Activated CD8-positive, alpha-beta T cell treated with anti-CD3 and anti-CD28 coated beads, Interleukin-2, amount 10 ng/mL, durations not matched to agents 7 days and 5 days (primary cell): ENCODE data around the gene GRK5. TPM values are rescaled to one million over a fixed set of nuclear protein-coding genes. Genes with fewer than 3 reads are reported as not detected.

Experiments
- ATAC-seq: fragments of 150-1000 bp; cut with Tn5 transposase; one replicate; pipeline ENCODE4 v1.10.0; 2021; ENCODE audit warnings: moderate library complexity
- CTCF ChIA-PET: fragments of 350-600 bp; sonication (Branson Sonifier 250); formaldehyde crosslinking; loops from one replicate; lab custom pipeline; 2021; ENCODE audit warnings: antibody characterized with exemption; lab: Charles Lee
- POLR2A ChIA-PET: fragments of 350-600 bp; sonication (Branson Sonifier 250); formaldehyde crosslinking; loops from one replicate; lab custom pipeline; 2021; ENCODE audit warnings: antibody characterized with exemption; lab: Charles Lee
- DNase-seq: peaks from one replicate; pipeline ENCODE4 v3.0.0-alpha.2; 2020
- H3K27ac Mint-ChIP-seq: one replicate; pipeline ENCODE4 v1.8.0; 2021; ENCODE audit warnings: mild to moderate bottlenecking, mixed read lengths
- H3K27me3 Mint-ChIP-seq: one replicate; pipeline ENCODE4 v1.8.0; 2021; ENCODE audit warnings: low read depth, mixed read lengths
- H3K36me3 Mint-ChIP-seq: one replicate; pipeline ENCODE4 v1.8.0; 2021; ENCODE audit warnings: low read depth, mixed read lengths
- H3K4me1 Mint-ChIP-seq: one replicate; pipeline ENCODE4 v1.8.0; 2021; ENCODE audit warnings: low read depth, mixed read lengths
- H3K4me3 Mint-ChIP-seq: one replicate; pipeline ENCODE4 v1.8.0; 2021; ENCODE audit warnings: mild to moderate bottlenecking, mixed read lengths
- H3K9me3 Mint-ChIP-seq: one replicate; pipeline ENCODE4 v1.8.0; 2022; ENCODE audit warnings: mixed read lengths; ENCODE audit not compliant: insufficient read depth
- total RNA-seq, 2 experiments: library from RNA; stranded (reverse); gene quantifications; one replicate each; pipeline ENCODE4 v1.2.3, GENCODE V29; 2021

Gene GRK5
- total RNA-seq, 2 experiments from 2014 or later, result 16.9 to 17.6 TPM

DNA sequence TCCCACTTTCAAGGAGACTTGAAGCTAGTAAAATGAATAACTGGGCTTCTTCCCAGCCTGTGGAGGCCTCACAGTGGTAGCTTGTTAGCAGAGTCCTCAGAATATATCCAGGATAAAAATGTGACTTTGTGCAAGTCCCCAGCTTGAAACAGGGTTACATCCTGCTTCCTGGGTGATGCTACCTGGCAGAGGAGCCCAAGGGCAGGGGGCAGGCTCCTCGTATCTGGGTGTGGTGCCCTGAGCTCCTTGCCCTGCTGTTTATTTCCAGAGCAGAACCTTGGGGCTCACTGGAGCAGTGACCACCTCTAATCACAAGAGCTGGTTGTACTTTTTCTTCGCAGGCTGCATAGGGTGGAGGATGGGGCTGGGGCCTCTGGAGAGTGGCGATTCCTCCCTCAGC, 94.8 kb downstream of the GRK5 start:
- peaks cover 86% of the 10 kb centered on the region for H3K4me1 Mint-ChIP-seq
- peaks cover 7% of the 10 kb centered on the region for H3K9me3 Mint-ChIP-seq
- no peak for DNase-seq
- peak overlapping the region; percentile 96 for H3K27ac Mint-ChIP-seq
- ChIA-PET POLR2A (interaction anchor here (0.7 to 2.1 kb wide), 7 partner anchors 13 to 95 kb away, joined by 3 to 17 read pairs (median 3); partner anchors contain the start of gene GRK5), CTCF (interaction anchor here (0.7 to 2.7 kb wide), 9 partner anchors 13 to 187 kb away, joined by 3 to 21 read pairs (median 5); partner anchors contain the start of gene GRK5)
- no peaks in the 10 kb centered on the region for H3K27me3 Mint-ChIP-seq
- ATAC-seq, result no peak
- peak overlapping the region; percentile 67 for H3K4me3 Mint-ChIP-seq
- H3K36me3 Mint-ChIP-seq, result peaks cover 9% of the 10 kb centered on the region

DNA sequence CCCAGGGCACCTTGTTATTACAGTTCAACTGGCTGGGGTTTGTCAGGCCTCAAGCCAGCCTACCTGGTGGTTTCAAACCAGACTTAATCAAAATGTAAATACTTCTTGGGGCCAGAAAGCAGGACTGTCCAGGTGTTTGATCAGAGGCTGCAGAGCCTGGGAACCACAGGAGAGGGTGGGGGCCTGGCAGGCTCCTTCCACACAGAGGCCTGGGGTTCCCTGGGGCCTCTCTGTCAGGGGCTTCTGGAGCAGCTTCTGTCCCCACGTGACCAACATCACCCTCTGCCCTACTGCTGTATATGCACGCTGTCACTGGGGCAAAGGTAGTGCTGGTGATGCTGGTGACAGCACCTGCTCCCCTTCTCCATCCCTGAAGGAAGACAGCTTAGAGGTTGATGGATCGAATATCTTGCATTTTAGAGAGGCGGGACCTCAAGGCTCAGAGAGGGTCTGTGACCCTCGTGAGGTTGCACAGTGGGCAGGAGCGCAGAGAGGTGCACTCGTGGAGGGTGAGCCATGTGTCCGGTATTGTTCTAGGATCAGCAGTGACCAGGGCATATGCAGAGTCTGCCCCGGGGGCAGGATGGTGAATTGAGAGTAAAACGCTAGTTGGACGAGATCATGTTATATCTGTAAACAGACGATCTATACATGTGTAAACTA, 95.4 kb downstream of the GRK5 start:
- H3K9me3 Mint-ChIP-seq, result peaks cover 3% of the 10 kb centered on the region
- POLR2A ChIA-PET, result interaction anchor here (0.8 to 2.1 kb wide), 4 partner anchors 19 to 96 kb away, joined by 3 to 17 read pairs (median 4); partner anchors contain the start of gene GRK5
- DNase-seq, result no peak
- H3K27ac Mint-ChIP-seq, result peak overlapping the region; percentile 96
- CTCF ChIA-PET, result interaction anchor here (1.2 to 2.7 kb wide), 5 partner anchors 19 to 103 kb away, joined by 3 to 21 read pairs (median 8); partner anchors contain the start of gene GRK5
- peaks cover 91% of the 10 kb centered on the region for H3K4me1 Mint-ChIP-seq
- H3K4me3 Mint-ChIP-seq, result no peak overlapping the region
- H3K27me3 Mint-ChIP-seq, result no peaks in the 10 kb centered on the region
- peaks cover 5% of the 10 kb centered on the region for H3K36me3 Mint-ChIP-seq
- ATAC-seq, result no peak

DNA sequence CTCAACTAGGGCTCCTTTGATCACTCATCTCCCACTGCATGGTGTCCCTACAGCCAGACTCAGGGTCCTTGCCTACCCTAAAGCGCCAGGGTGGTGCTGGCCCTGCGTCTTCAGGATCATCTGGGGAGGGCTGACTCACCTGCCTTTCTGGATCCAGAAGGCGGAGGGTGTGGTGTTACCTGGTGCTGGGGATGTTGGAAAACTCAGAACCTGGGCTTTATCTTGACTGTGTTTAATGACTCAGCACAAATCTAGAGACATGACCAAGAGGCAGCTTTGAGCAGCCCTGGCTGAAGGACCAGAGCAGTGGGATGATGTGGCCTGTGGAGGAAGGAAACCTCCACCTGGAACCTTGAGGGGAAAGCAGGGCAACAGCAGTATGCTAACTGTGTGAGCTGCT, 96.5 kb downstream of the GRK5 start:
- Mint-ChIP-seq H3K27me3 (no peaks in the 10 kb centered on the region), H3K9me3 (no peaks in the 10 kb centered on the region), H3K27ac (no peak overlapping the region), H3K4me3 (no peak overlapping the region), H3K4me1 (peaks cover 85% of the 10 kb centered on the region), H3K36me3 (peaks cover 2% of the 10 kb centered on the region)
- ATAC-seq (no peak), DNase-seq (no peak)
- ChIA-PET POLR2A (interaction anchor here (1.5 to 5.8 kb wide), 2 partner anchors 35 to 96 kb away, joined by 3 to 35 read pairs; partner anchors contain the start of gene GRK5), CTCF (interaction anchor here (1.1 to 4.5 kb wide), 2 partner anchors 35 to 95 kb away, joined by 3 to 74 read pairs; partner anchors contain the start of gene GRK5)

DNA sequence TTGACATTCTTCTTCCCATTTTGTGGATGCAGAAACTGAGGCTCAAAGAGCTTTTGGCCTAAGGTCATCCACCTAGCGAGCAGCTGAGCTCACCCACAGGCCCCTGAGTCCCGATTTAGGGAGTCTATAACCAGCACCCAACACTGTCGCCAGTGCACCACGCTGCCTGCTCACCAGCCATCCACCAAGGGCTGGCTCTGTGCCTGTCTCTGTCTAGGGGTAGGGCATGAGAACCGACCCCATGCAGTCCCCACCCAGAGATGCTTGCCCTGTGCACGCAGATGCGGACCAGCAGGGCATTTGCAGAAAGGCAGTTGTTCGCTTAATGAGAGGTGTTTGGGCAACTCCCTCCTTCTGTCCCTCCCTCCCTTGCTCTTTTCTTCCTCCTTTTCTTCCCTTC, 97.2 kb downstream of the GRK5 start:
- peaks cover 82% of the 10 kb centered on the region for H3K4me1 Mint-ChIP-seq
- no peaks in the 10 kb centered on the region for H3K9me3 Mint-ChIP-seq
- ChIA-PET CTCF (interaction anchor here (1.0 to 4.5 kb wide), 4 partner anchors 15 to 141 kb away, joined by 3 to 74 read pairs (median 4); partner anchors contain the start of gene GRK5), POLR2A (interaction anchor here (1.5 to 5.8 kb wide), 2 partner anchors 36 to 97 kb away, joined by 3 to 35 read pairs; partner anchors contain the start of gene GRK5)
- H3K4me3 Mint-ChIP-seq, result no peak overlapping the region
- peaks cover 2% of the 10 kb centered on the region for H3K36me3 Mint-ChIP-seq
- peaks cover 4% of the 10 kb centered on the region for H3K27me3 Mint-ChIP-seq
- peak overlapping the region; percentile 100 for H3K27ac Mint-ChIP-seq
- DNase-seq (no peak), ATAC-seq (no peak)

DNA sequence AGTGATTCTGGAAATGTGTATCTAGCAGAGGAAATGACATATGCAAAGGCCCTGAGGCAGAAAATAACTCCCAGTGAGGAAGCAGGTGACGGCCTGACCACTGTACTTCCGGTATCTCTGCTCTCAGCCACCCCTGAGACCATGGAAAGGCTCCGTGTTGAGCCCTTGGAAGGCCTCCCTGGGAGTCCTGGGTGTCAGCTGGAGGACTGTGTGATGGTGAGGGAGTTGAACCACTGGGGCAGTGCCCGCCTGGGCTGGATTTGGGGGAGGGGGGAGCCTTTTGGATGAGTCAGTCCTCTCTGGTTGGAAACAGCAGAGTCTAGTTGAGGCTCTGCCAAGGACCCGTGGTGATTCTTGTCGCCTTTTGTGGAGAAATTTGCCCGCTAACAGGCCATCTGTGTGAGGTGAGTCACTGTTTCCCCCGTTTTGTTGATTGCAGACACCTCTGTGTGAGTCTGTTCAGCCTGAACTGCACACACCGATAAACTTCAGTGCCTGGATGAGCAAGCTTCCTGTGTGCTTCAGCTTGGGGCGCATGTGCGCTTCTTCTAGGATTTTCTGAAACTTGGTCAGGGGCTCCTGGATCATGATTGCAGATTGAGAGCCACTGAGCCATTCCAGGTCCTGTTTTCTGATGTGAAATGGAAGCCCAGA, 98.6 kb downstream of the GRK5 start:
- Mint-ChIP-seq H3K27me3 (peaks cover 15% of the 10 kb centered on the region), H3K4me1 (peaks cover 78% of the 10 kb centered on the region), H3K27ac (peak overlapping the region; percentile 100), H3K9me3 (no peaks in the 10 kb centered on the region), H3K4me3 (peak overlapping the region; percentile 80), H3K36me3 (peaks cover 7% of the 10 kb centered on the region)
- ChIA-PET POLR2A (interaction anchor here (0.6 to 5.8 kb wide), 13 partner anchors 9 to 236 kb away, joined by 3 to 35 read pairs (median 3); partner anchors contain the start of genes GRK5 and RGS10), CTCF (interaction anchor here (0.7 to 4.5 kb wide), 20 partner anchors 9 to 289 kb away, joined by 3 to 74 read pairs (median 4); partner anchors contain the start of gene GRK5)
- peak; percentile 91 for DNase-seq
- peak; percentile 86 for ATAC-seq

DNA sequence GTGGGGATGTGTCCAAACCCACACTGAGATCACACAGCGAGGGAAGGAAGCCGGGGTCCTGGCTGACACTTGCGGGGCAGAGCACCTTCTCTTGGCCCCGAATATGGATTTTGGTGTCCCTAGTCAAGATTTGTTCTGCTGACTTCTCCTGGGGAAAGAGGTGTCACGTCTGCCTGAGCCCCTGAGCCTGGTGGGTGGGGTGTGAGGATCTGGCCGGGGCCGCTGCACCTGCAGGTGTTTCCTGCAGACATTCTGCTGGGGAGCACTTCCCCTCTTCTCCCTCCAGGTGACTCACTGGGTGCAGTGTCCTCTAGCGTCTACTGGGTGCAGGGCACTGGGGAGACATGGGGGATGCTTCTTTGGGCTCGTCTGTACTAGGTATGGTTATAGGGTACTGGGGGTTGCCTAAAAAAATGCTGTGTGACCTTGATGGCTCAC, 99.2 kb downstream of the GRK5 start:
- DNase-seq, result peak; percentile 84
- Mint-ChIP-seq H3K36me3 (peaks cover 9% of the 10 kb centered on the region), H3K9me3 (no peaks in the 10 kb centered on the region), H3K4me3 (peak overlapping the region; percentile 80), H3K27ac (peak overlapping the region; percentile 100), H3K27me3 (peaks cover 19% of the 10 kb centered on the region), H3K4me1 (peaks cover 75% of the 10 kb centered on the region)
- ChIA-PET POLR2A (interaction anchor here (0.6 to 5.8 kb wide), 11 partner anchors 10 to 236 kb away, joined by 3 to 35 read pairs (median 3); partner anchors contain the start of genes GRK5 and RGS10), CTCF (interaction anchor here (0.6 to 4.5 kb wide), 20 partner anchors 9 to 181 kb away, joined by 3 to 74 read pairs (median 4); partner anchors contain the start of gene GRK5)
- ATAC-seq, result peak; percentile 80

DNA sequence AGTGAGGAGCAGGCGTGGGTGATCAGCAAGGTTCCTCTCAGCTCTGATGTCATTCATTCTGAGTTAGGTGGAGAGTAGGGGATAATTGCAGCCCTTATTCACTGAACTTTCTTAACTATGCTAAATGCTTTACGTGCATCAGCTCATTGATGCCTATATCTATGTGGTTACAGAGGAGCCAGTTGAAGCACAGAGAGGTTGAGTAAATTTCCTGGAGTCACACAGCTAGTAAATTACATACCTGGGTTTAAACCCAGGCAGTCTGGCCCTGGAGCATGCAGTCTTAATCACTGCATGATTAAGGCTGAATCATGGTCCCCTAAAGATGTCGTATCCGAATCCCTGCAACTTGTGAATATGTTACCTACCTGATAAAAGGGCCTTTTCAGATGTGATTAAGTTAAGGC, 99.6 kb downstream of the GRK5 start:
- Mint-ChIP-seq H3K4me1 (peaks cover 70% of the 10 kb centered on the region), H3K27ac (peak overlapping the region; percentile 100), H3K27me3 (peaks cover 19% of the 10 kb centered on the region), H3K4me3 (peak overlapping the region; percentile 80), H3K36me3 (peaks cover 9% of the 10 kb centered on the region), H3K9me3 (no peaks in the 10 kb centered on the region)
- ATAC-seq (no peak), DNase-seq (no peak)
- POLR2A ChIA-PET, result interaction anchor here (0.8 to 5.8 kb wide), 3 partner anchors 9 to 99 kb away, joined by 3 to 35 read pairs (median 6); partner anchors contain the start of gene GRK5
- CTCF ChIA-PET, result interaction anchor here (0.6 to 4.5 kb wide), 11 partner anchors 9 to 175 kb away, joined by 3 to 74 read pairs (median 8); partner anchors contain the start of gene GRK5

DNA sequence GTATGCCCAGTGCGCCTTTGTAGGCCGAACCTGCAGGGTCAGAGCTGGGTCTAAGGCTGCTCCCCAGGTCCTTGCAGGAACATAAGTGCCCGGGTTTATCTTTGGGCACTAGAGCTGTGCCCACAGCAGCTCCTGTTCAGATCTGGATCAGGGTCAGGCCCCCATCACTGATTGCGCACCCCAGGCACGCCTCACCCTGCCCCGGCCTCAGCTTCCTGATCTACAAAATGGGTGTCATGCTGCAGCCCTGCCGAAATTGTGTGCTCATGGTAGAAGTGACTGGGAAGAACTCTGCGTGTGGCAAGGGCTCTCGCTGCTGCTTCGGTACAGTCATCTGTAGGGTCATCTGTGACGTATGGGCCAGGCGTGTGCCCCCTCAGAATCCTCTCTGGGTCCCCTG, 100.7 kb downstream of the GRK5 start:
- Mint-ChIP-seq H3K4me3 (no peak overlapping the region), H3K36me3 (peaks cover 15% of the 10 kb centered on the region), H3K27ac (no peak overlapping the region), H3K9me3 (no peaks in the 10 kb centered on the region), H3K27me3 (peaks cover 27% of the 10 kb centered on the region), H3K4me1 (peaks cover 69% of the 10 kb centered on the region)
- ChIA-PET CTCF (interaction anchor here (1.4 to 2.2 kb wide), 2 partner anchors 98 to 108 kb away, joined by 3 to 7 read pairs; no protein-coding TSS in a partner anchor), POLR2A (interaction anchor here (5.8 kb wide), 1 partner anchor 100 kb away, joined by 35 read pairs; the partner anchor contains the start of gene GRK5)
- DNase-seq (no peak), ATAC-seq (no peak)

DNA sequence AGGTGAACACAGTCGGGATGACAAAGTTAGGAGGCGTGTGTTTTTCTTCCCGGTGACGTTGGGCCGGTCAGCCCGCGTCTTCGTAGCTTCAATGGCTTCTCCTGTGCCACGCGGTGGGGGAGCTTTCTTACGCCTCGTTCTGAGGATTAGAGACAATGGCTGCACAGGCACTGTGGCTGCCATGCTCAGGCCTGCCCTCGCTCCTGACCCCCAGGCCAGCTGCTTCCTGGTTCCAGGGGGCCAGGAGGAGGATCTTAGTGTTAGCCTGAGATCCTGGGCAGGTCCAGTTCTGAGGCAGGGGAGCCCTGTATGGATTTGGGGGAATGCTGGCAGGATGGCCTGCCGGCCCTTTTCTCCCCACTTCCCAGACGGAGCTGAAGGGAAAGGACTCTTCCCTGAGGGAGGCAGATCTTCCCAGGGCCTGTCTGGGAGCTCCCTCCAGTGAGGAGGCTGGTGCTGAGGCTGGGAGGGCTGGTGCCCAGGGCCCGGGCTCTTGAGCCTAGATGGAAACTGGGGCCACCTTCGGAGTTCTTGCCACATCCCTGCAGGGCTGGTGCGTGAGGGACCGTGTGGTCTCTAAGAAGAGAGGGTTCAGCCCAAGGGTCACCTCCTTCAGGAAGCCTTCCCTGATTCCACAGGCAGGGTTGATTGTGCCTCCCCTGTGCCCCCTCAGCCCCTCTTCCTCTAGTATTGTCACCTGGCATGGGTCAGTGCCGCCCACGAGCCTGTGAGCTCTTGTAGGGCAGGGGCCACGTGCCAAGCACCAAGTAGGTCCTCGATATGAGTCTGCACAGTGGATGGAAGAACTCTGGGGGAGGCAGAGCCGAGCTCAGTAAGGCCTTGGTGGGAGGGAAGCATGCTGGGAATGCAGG, 101.4 kb downstream of the GRK5 start:
- ATAC-seq (no peak), DNase-seq (no peak)
- Mint-ChIP-seq H3K4me1 (peaks cover 70% of the 10 kb centered on the region), H3K27me3 (peaks cover 27% of the 10 kb centered on the region), H3K4me3 (no peak overlapping the region), H3K9me3 (no peaks in the 10 kb centered on the region), H3K36me3 (peaks cover 15% of the 10 kb centered on the region), H3K27ac (no peak overlapping the region)
- ChIA-PET POLR2A (interaction anchor here (5.8 kb wide), 1 partner anchor 101 kb away, joined by 35 read pairs; the partner anchor contains the start of gene GRK5), CTCF (interaction anchor here (1.3 to 2.2 kb wide), 4 partner anchors 99 to 110 kb away, joined by 3 to 8 read pairs (median 6); partner anchors contain the start of gene GRK5)

DNA sequence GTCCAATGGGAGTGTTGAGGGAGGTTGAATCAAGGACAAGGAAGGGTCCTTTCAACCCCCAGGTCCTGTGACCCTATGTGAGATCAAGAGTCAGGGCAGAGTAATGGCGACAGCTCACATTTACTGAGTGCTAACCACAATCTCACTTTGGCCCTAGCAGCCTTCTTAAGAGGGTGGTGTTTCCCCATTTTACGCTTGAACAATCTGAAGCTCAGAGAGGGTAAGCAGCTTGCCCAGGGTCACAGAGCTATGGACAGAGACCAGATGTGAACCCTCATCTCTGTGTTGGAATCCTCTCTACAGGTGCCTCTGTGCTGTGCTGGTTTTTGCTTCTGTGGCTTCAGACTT, 102.0 kb downstream of the GRK5 start:
- DNase-seq, result no peak
- H3K27me3 Mint-ChIP-seq, result peaks cover 27% of the 10 kb centered on the region
- no peak overlapping the region for H3K27ac Mint-ChIP-seq
- ChIA-PET POLR2A (interaction anchor here (5.8 kb wide), 1 partner anchor 102 kb away, joined by 35 read pairs; the partner anchor contains the start of gene GRK5), CTCF (interaction anchor here (1.3 to 2.2 kb wide), 4 partner anchors 100 to 110 kb away, joined by 3 to 8 read pairs (median 6); partner anchors contain the start of gene GRK5)
- no peaks in the 10 kb centered on the region for H3K9me3 Mint-ChIP-seq
- H3K36me3 Mint-ChIP-seq, result peaks cover 15% of the 10 kb centered on the region
- ATAC-seq, result no peak
- no peak overlapping the region for H3K4me3 Mint-ChIP-seq
- peaks cover 72% of the 10 kb centered on the region for H3K4me1 Mint-ChIP-seq
